Hepatocyte (in vitro differentiated cells): Measurements from ENCODE around the gene SORL1. TPM values are rescaled to one million over a fixed set of nuclear protein-coding genes. Genes with fewer than 3 reads are reported as not detected.

Experiments used
- DNase-seq: peaks from one replicate; pipeline ENCODE4 v3.0.0-alpha.2; 2016; ENCODE audit warnings: low spot score
- H2AFZ ChIP-seq: fragments of 200-600 bp; sonication (generic); 2 replicates; pipeline ENCODE4 v1.6.0; 2016; ENCODE audit warnings: antibody characterized with exemption, mild to moderate bottlenecking
- H3K27ac ChIP-seq: fragments of 200-600 bp; sonication (generic); 2 replicates; pipeline ENCODE4 v1.5.1; 2016; ENCODE audit warnings: mild to moderate bottlenecking
- H3K27me3 ChIP-seq: fragments of 200-600 bp; sonication (generic); 2 replicates; pipeline ENCODE4 v1.6.1; 2016
- H3K36me3 ChIP-seq: fragments of 200-600 bp; sonication (generic); replicated peaks from 2 replicates; pipeline ENCODE4 v1.5.1; 2016; ENCODE audit warnings: low read depth; ENCODE audit not compliant: insufficient read depth
- H3K4me1 ChIP-seq: fragments of 200-600 bp; sonication (generic); 2 replicates; pipeline ENCODE4 v1.5.1; 2016; ENCODE audit warnings: mild to moderate bottlenecking, moderate library complexity; ENCODE audit not compliant: insufficient read depth
- H3K4me2 ChIP-seq: fragments of 200-600 bp; sonication (generic); 2 replicates; pipeline ENCODE4 v1.6.0; 2016
- H3K4me3 ChIP-seq: fragments of 200-600 bp; sonication (generic); 2 replicates; pipeline ENCODE4 v1.5.1; 2016; ENCODE audit warnings: mild to moderate bottlenecking
- H3K79me2 ChIP-seq: fragments of 200-600 bp; sonication (generic); 2 replicates; pipeline ENCODE4 v1.6.0; 2017; ENCODE audit warnings: mild to moderate bottlenecking
- H3K9me2 ChIP-seq: fragments of 200-600 bp; sonication (generic); replicated peaks from 2 replicates; pipeline ENCODE4 v1.6.0; 2017; ENCODE audit warnings: mild to moderate bottlenecking; ENCODE audit not compliant: insufficient read depth
- H3K9me3 ChIP-seq: fragments of 200-600 bp; sonication (generic); 2 replicates; pipeline ENCODE4 v1.5.1; 2016; ENCODE audit warnings: low read depth, mild to moderate bottlenecking
- H4K20me1 ChIP-seq: fragments of 200-600 bp; sonication (generic); 2 replicates; pipeline ENCODE4 v1.6.0; 2016; ENCODE audit warnings: mild to moderate bottlenecking; ENCODE audit not compliant: insufficient read depth, poor library complexity, severe bottlenecking
- EZH2 ChIP-seq: fragments of 200-600 bp; sonication (generic); IDR thresholded peaks from 2 replicates; pipeline ENCODE4 v1.6.1; 2016; ENCODE audit warnings: antibody characterized with exemption, mild to moderate bottlenecking, borderline replicate concordance
- EZH2phosphoT487 ChIP-seq: fragments of 200-600 bp; sonication (generic); IDR thresholded peaks from one replicate; pipeline ENCODE4 v1.6.1; 2018; ENCODE audit warnings: antibody characterized with exemption, mild to moderate bottlenecking, low read depth, moderate library complexity; ENCODE audit not compliant: unreplicated experiment, severe bottlenecking
- WGBS: methylation state at CpG from one replicate; pipeline ENCODE4 v1.1.6; 2016; ENCODE audit warnings: low lambda C conversion rate; ENCODE audit errors: missing lambda C conversion rate; 5-methylcytosine and 5-hydroxymethylcytosine counted together
- polyA plus RNA-seq: library from polyadenylated mRNA; unstranded; fragments of >200 nt; fragmentation: Nextera tagmentation; extraction: Ambion mirVana; gene quantifications from 2 replicates; pipeline ENCODE4 v1.2.1, GENCODE V29; 2016
- total RNA-seq: library from RNA; depleted of rRNA; stranded (reverse); fragments of >200 nt; gene quantifications from 2 replicates; pipeline ENCODE4 v1.2.3, GENCODE V29; 2014
- TF ChIP-seq, protein P1 (sequence below): fragments of 200-600 bp; sonication (generic); IDR thresholded peaks from 2 replicates; pipeline ENCODE4 v1.5.1; 2016; ENCODE audit warnings: antibody characterized with exemption, mild to moderate bottlenecking; ENCODE audit not compliant: poor library complexity

Gene SORL1
- total and polyA plus RNA-seq, 2 experiments from 2014 or later, result 13.5 to 26.5 TPM

DNA sequence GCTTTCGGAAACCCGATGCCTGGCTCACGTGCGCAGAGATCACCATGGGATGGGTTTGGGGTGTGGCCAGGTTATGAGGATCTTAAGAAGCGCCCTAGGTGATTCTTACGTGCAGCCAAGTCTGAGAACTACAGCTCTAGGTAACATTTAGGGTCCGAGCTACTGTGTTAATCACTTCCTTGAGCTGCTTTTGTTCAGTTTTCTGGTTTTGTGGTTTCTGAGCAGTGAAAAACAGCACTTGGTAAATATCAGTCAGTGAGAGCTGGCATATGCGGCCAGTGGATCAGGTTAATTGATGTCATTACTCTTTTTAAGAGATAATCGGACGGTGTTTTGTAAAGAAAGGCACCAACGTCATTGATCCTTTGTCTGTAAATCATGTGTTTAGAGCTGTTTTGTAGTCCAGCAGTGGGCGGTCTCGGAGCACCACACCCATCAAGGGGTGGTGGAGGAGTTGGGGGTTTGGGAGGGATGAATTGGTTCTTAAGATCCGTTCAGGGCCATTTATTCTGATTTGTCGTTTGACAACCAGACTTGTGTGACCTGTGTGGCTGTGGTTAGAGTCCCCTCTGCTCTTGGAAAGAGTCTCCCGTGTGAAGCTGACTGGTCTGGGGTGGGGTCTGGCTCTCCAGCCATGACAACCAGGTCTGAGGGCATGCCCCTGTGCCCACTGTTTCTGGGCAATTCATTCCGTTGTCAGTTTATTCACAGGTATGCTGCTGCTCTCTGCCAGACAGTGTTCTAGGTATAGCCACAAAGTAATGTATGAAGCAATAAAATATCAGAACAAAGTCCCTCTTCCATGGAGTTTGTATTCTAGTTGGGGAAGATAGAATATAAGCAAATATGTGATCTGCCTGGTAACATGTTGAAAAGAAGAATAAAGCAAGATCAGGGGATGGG lies 62.6 kb downstream of the SORL1 start:
- no peaks in the 10 kb centered on the region for H3K36me3 ChIP-seq
- H3K79me2 ChIP-seq, result no peaks in the 10 kb centered on the region
- DNase-seq, result no peak
- H3K27ac ChIP-seq, result no peak overlapping the region
- H3K4me2 ChIP-seq, result no peak overlapping the region
- no peak overlapping the region for H3K4me3 ChIP-seq
- H3K4me1 ChIP-seq, result no peaks in the 10 kb centered on the region
- no peaks in the 10 kb centered on the region for H3K27me3 ChIP-seq
- H3K9me3 ChIP-seq, result no peaks in the 10 kb centered on the region
- H4K20me1 ChIP-seq, result no peaks in the 10 kb centered on the region
- H3K9me2 ChIP-seq, result no peaks in the 10 kb centered on the region
- WGBS, result 91% methylated on average over 17 of the region's 17 CpGs
- no peak overlapping the region for H2AFZ ChIP-seq
- TF ChIP-seq, protein P1, sequence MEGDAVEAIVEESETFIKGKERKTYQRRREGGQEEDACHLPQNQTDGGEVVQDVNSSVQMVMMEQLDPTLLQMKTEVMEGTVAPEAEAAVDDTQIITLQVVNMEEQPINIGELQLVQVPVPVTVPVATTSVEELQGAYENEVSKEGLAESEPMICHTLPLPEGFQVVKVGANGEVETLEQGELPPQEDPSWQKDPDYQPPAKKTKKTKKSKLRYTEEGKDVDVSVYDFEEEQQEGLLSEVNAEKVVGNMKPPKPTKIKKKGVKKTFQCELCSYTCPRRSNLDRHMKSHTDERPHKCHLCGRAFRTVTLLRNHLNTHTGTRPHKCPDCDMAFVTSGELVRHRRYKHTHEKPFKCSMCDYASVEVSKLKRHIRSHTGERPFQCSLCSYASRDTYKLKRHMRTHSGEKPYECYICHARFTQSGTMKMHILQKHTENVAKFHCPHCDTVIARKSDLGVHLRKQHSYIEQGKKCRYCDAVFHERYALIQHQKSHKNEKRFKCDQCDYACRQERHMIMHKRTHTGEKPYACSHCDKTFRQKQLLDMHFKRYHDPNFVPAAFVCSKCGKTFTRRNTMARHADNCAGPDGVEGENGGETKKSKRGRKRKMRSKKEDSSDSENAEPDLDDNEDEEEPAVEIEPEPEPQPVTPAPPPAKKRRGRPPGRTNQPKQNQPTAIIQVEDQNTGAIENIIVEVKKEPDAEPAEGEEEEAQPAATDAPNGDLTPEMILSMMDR, result no peak
- TF ChIP-seq EZH2 (no peak), EZH2phosphoT487 (no peak)

DNA sequence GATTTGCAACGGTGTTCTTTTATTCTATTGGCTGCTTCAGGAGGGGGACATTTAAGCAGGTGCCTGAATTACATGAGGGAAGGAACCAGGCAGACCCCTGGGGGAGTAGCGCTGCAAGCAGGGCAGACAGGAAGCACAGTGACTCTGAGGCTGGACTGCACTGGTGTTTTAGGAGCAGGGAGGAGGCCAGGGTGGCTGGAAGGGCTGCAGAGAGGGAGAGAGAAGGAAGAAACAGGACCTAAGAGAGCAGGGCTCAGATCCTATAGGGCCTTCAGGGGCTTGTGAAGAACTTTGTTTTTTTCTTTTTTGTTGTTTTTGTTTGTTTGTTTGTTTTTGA lies 63.2 kb downstream of the SORL1 start:
- no peak for DNase-seq
- Histone ChIP-seq H3K27me3 (no peaks in the 10 kb centered on the region), H3K4me1 (no peaks in the 10 kb centered on the region), H3K79me2 (no peaks in the 10 kb centered on the region), H3K4me3 (no peak overlapping the region), H4K20me1 (no peaks in the 10 kb centered on the region), H3K27ac (no peak overlapping the region), H3K4me2 (no peak overlapping the region), H3K36me3 (no peaks in the 10 kb centered on the region), H2AFZ (no peak overlapping the region), H3K9me3 (no peaks in the 10 kb centered on the region), H3K9me2 (no peaks in the 10 kb centered on the region)
- TF ChIP-seq, protein P1, result no peak
- TF ChIP-seq EZH2 (no peak), EZH2phosphoT487 (no peak)
- WGBS, result 96% methylated on average over 2 of the region's 2 CpGs

DNA sequence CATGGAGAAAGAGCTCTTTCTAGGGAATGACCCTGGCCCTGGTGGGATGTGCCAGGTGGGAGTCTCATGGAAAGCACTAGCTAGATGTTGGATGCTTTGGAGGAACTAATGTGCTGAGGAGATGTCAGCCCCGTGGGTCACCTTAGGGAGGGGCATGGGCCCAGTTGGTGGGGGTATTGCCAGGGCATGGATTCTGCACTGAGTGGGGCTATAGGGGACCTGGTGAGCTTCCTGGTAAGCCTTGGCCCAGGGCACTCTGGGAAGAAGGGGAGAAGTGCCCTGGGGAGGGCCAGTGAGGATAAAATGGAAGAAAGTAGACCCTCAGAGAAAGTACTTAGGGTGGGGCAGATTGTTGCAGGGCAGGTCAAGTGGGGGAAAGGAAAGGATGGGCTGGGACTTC lies 65.9 kb downstream of the SORL1 start:
- 100% methylated on average over 1 of the region's 1 CpG for WGBS

More for the DNA sequence above, 65.9 kb downstream of the SORL1 start:
- Histone ChIP-seq H3K79me2 (no peaks in the 10 kb centered on the region), H2AFZ (no peak overlapping the region), H3K36me3 (peaks cover 3% of the 10 kb centered on the region), H3K9me3 (no peaks in the 10 kb centered on the region), H3K9me2 (no peaks in the 10 kb centered on the region), H3K27me3 (no peaks in the 10 kb centered on the region), H3K4me1 (no peaks in the 10 kb centered on the region), H3K4me3 (no peak overlapping the region), H4K20me1 (no peaks in the 10 kb centered on the region), H3K27ac (no peak overlapping the region), H3K4me2 (no peak overlapping the region)
- no peak for DNase-seq
- TF ChIP-seq, protein P1, result no peak
- TF ChIP-seq EZH2, result no peak
- TF ChIP-seq EZH2phosphoT487, result no peak
